Suppressor macrophage treated with lipopolysaccharide for 4 hours (primary cell): Measurements from ENCODE around the gene NSUN6.

Experiments
- DNase-seq: peaks from one replicate; pipeline ENCODE4 v3.0.0-alpha.2; 2020

Gene NSUN6

GRCh38 chr10:18651324-18652007 is at the start of gene NSUN6:
Gene NSUN6, minus strand, starts transcription at chr10:18651587. Its CDS starts 384 bp downstream, at chr10:18651203.
- peak; percentile 93 for DNase-seq

- DNase-seq, result peak; percentile 43
Observed at GRCh38 chr10:18699849-18700840, 48.8 kb upstream of the NSUN6 start.

- DNase-seq, result no peak
Observed at GRCh38 chr10:18690541-18690940, 39.2 kb upstream of the NSUN6 start.

GRCh38 chr10:18689498-18689897 is 38.1 kb upstream of the NSUN6 start:
- no peak for DNase-seq

GRCh38 chr10:18687706-18688105 is 36.3 kb upstream of the NSUN6 start:
- no peak for DNase-seq

- no peak for DNase-seq
Observed at GRCh38 chr10:18687195-18687594, 35.8 kb upstream of the NSUN6 start.

GRCh38 chr10:18685555-18685954 is 34.2 kb upstream of the NSUN6 start:
- no peak for DNase-seq

- no peak for DNase-seq
Observed at GRCh38 chr10:18684953-18685352, 33.6 kb upstream of the NSUN6 start.

- no peak for DNase-seq
Observed at GRCh38 chr10:18684416-18684815, 33.0 kb upstream of the NSUN6 start.

- DNase-seq, result no peak
Observed at GRCh38 chr10:18683427-18683826, 32.0 kb upstream of the NSUN6 start.

GRCh38 chr10:18681971-18682411 is 30.6 kb upstream of the NSUN6 start:
- DNase-seq, result no peak

- no peak for DNase-seq
Observed at GRCh38 chr10:18681366-18681765, 30.0 kb upstream of the NSUN6 start.

- no peak for DNase-seq
Observed at GRCh38 chr10:18680754-18681153, 29.4 kb upstream of the NSUN6 start.

- DNase-seq, result no peak
Observed at GRCh38 chr10:18675086-18675801, 23.9 kb upstream of the NSUN6 start.

- no peak for DNase-seq
Observed at GRCh38 chr10:18668026-18668425, 16.6 kb upstream of the NSUN6 start.

- no peak for DNase-seq
Observed at GRCh38 chr10:18666810-18667209, 15.4 kb upstream of the NSUN6 start.

- DNase-seq, result no peak
Observed at GRCh38 chr10:18665815-18666558, 14.6 kb upstream of the NSUN6 start.

GRCh38 chr10:18664841-18665478 is 13.6 kb upstream of the NSUN6 start:
- DNase-seq, result no peak

GRCh38 chr10:18660816-18661431 is 9.5 kb upstream of the NSUN6 start:
- no peak for DNase-seq

GRCh38 chr10:18659819-18660535 is 8.6 kb upstream of the NSUN6 start:
- DNase-seq, result peak; percentile 25
